HG03521 (cell line): ENCODE data around the gene SCUBE2.

Experiments
- ATAC-seq: cut with Tn5 transposase; IDR thresholded peaks from one replicate; pipeline ENCODE4 v1.9.1; 2021; ENCODE audit warnings: mild to moderate bottlenecking, moderate library complexity; ENCODE audit not compliant: unreplicated experiment

SCUBE2 gene

GRCh38 chr11:9076046-9076445, 15.4 kb downstream of the SCUBE2 start:
- no peak for ATAC-seq

- no peak for ATAC-seq
Observed at GRCh38 chr11:9075556-9075955, 15.8 kb downstream of the SCUBE2 start.

GRCh38 chr11:9074338-9075029, 16.9 kb downstream of the SCUBE2 start:
- ATAC-seq, result no peak

GRCh38 chr11:9073466-9074225, 17.8 kb downstream of the SCUBE2 start:
- ATAC-seq, result no peak

GRCh38 chr11:9072626-9073176, 18.7 kb downstream of the SCUBE2 start:
- ATAC-seq, result no peak

GRCh38 chr11:9071692-9072091, 19.7 kb downstream of the SCUBE2 start:
- ATAC-seq, result no peak

GRCh38 chr11:9070749-9071491, 20.5 kb downstream of the SCUBE2 start:
- ATAC-seq, result no peak

- ATAC-seq, result no peak
Observed at GRCh38 chr11:9069862-9070470, 21.4 kb downstream of the SCUBE2 start.

GRCh38 chr11:9069256-9069655, 22.1 kb downstream of the SCUBE2 start:
- no peak for ATAC-seq

- no peak for ATAC-seq
Observed at GRCh38 chr11:9066433-9066925, 24.9 kb downstream of the SCUBE2 start.

- no peak for ATAC-seq
Observed at GRCh38 chr11:9065607-9066432, 25.6 kb downstream of the SCUBE2 start.

GRCh38 chr11:9061807-9062206, 29.6 kb downstream of the SCUBE2 start:
- no peak for ATAC-seq

GRCh38 chr11:9060700-9061111, 30.7 kb downstream of the SCUBE2 start:
- ATAC-seq, result peak; percentile 92

- ATAC-seq, result no peak
Observed at GRCh38 chr11:9059406-9059805, 32.0 kb downstream of the SCUBE2 start.

GRCh38 chr11:9057888-9058287, 33.5 kb downstream of the SCUBE2 start:
- ATAC-seq, result no peak

GRCh38 chr11:9057007-9057406, 34.4 kb downstream of the SCUBE2 start:
- ATAC-seq, result no peak

GRCh38 chr11:9056467-9056866, 34.9 kb downstream of the SCUBE2 start:
- no peak for ATAC-seq

GRCh38 chr11:9053316-9054035, 37.9 kb downstream of the SCUBE2 start:
- ATAC-seq, result no peak

- no peak for ATAC-seq
Observed at GRCh38 chr11:9052316-9052715, 39.1 kb downstream of the SCUBE2 start.
